Thyroid gland (tissue), 4 donors: ENCODE results near the gene GRIN2A. TPM values are rescaled to one million over a fixed set of nuclear protein-coding genes. Genes with fewer than 3 reads are reported as not detected.
"Not testable (repeated sequence)": the region's sequence is repeated elsewhere in the genome, so short reads cannot be mapped to it uniquely, and the experiment has no call there.

ENCODE experiments used
- DNase-seq, 2 donors: peaks; one replicate each; pipeline ENCODE4 v3.0.0-alpha.2; 2019
- H3K27ac ChIP-seq, 3 donors: fragments of 200-600 bp; sonication (generic); 1 replicate in 2 of 3; 2 replicates in 1 of 3; pipeline ENCODE4 v1.5.1; 2016 to 2019; ENCODE audit warnings: mild to moderate bottlenecking in 1 of 3, moderate library complexity in 1 of 3
- H3K27me3 ChIP-seq: fragments of 200-600 bp; sonication (generic); one replicate; pipeline ENCODE4 v1.5.1; 2019
- H3K36me3 ChIP-seq, 2 donors: fragments of 200-600 bp; sonication (generic); one replicate each; pipeline ENCODE4 v1.5.1; 2016 to 2019
- H3K4me1 ChIP-seq, 2 donors: fragments of 200-600 bp; sonication (generic); one replicate each; pipeline ENCODE4 v1.5.1; 2017 to 2019
- H3K4me3 ChIP-seq, 3 donors: fragments of 200-600 bp; sonication (generic); replicated peaks in 1 of 3; 1 replicate in 2 of 3; 2 replicates in 1 of 3; pipeline ENCODE4 v1.5.1; 2016; ENCODE audit warnings: mild to moderate bottlenecking in 1 of 3
- H3K9me3 ChIP-seq: fragments of 200-600 bp; sonication (generic); one replicate; pipeline ENCODE4 v1.5.1; 2017
- POLR2A ChIP-seq, 2 donors: fragments of 450-650 bp; IDR thresholded peaks; one replicate each; pipeline ENCODE4 v1.6.1; 2017; ENCODE audit warnings: antibody characterized with exemption in 2 of 2, mild to moderate bottlenecking in 2 of 2, moderate library complexity in 1 of 2
- WGBS, 2 donors: methylation state at CpG; one replicate each; pipeline ENCODE4 v1.1.5; 2017; 5-methylcytosine and 5-hydroxymethylcytosine counted together
- intact Hi-C: fragments of 100-400 bp; cut with DNase I; formaldehyde crosslinking; loops from one replicate; pipeline ENCODE4 v1.15.1; 2023
- total RNA-seq, 4 donors: library from RNA; depleted of rRNA; stranded (reverse); fragments of >200 nt; gene quantifications; one replicate each; pipeline ENCODE4 v1.2.3, GENCODE V29; 2016
- TF ChIP-seq, protein P1 (sequence below), 6 experiments: fragments of 200-600 bp in 3 of 6; fragments of 450-650 bp in 3 of 6; sonication (generic) in 3 of 6; IDR thresholded peaks; one replicate each; pipeline ENCODE4 v1.5.1; 2016 to 2019; ENCODE audit warnings: antibody characterized with exemption in 6 of 6, mild to moderate bottlenecking in 2 of 6, inconsistent platforms in 1 of 6, moderate library complexity in 1 of 6

Gene GRIN2A
- total RNA-seq, 4 donors from 2014 or later = 0.11 to 1.3 (median 0.53) TPM

- TF ChIP-seq, protein P1, sequence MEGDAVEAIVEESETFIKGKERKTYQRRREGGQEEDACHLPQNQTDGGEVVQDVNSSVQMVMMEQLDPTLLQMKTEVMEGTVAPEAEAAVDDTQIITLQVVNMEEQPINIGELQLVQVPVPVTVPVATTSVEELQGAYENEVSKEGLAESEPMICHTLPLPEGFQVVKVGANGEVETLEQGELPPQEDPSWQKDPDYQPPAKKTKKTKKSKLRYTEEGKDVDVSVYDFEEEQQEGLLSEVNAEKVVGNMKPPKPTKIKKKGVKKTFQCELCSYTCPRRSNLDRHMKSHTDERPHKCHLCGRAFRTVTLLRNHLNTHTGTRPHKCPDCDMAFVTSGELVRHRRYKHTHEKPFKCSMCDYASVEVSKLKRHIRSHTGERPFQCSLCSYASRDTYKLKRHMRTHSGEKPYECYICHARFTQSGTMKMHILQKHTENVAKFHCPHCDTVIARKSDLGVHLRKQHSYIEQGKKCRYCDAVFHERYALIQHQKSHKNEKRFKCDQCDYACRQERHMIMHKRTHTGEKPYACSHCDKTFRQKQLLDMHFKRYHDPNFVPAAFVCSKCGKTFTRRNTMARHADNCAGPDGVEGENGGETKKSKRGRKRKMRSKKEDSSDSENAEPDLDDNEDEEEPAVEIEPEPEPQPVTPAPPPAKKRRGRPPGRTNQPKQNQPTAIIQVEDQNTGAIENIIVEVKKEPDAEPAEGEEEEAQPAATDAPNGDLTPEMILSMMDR (IDR thresholded peaks at IDR 0.05) = no peak
- no peak for TF ChIP-seq POLR2A (IDR thresholded peaks at IDR 0.05)
- intact Hi-C loops = no loop called here
- H3K27ac ChIP-seq = peak overlapping the region in 1 of 3 donors; percentile 51
- no peaks in the 10 kb centered on the region for H3K9me3 ChIP-seq
- 9 to 11% methylated on average over 9 of the region's 9 CpGs for WGBS, 2 donors
- peak; percentile 55 to 56 for DNase-seq
- no peak overlapping the region for H3K4me3 ChIP-seq
- no peaks in the 10 kb centered on the region for H3K36me3 ChIP-seq
- H3K4me1 ChIP-seq = peaks cover 5 to 11% of the 10 kb centered on the region in 2 donors
- H3K27me3 ChIP-seq = no peaks in the 10 kb centered on the region
Measured at GRCh38 chr16:9885467-9885866, 296.8 kb downstream of the GRIN2A start.

DNA sequence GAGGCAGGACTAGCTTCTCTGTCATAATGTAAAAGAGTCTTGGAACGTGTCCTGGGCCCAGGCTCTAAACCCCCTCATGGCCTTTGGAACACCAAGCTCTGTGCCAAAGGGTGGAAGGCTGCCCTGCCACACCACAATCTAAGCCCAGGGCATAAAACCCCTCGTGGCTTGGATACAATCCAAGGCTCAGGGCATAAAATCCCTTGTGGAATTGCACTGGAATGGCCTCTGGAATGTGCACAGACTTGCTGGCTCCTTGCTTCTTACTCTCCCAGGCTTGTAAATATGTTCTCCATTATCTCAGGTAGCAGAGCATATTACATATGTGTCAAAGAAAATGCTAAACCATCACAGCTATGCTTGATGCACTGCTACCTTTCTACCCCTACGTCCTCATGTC lies 306.2 kb downstream of the GRIN2A start:
- WGBS, 2 donors = 36 to 56% methylated on average over 3 of the region's 3 CpGs
- H3K36me3 ChIP-seq, H3K27ac ChIP-seq, H3K9me3 ChIP-seq, H3K27me3 ChIP-seq, H3K4me1 ChIP-seq, intact Hi-C loops, H3K4me3 ChIP-seq, DNase-seq: not testable (repeated sequence)

DNA sequence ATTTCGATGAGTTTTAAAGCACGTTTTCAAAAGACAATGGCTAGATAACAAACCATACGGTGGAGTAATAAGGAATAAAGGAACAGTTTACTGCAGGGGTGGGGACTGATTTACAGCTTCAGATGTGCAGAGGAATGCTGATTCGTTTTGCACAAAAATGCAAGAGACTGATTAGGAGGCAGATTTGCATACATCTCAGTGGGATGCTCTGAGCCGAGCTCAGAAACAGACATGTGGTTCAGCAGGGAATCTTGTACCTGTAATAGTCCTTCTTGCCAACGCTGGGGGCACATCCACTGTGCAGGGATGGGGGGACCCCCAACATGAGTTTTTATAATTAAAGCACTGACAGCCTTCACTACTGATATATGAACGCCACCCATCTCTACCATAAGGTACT lies 308.0 kb downstream of the GRIN2A start:
- Histone ChIP-seq H3K36me3 (no peaks in the 10 kb centered on the region), H3K27ac (no peak overlapping the region), H3K4me1 (no peaks in the 10 kb centered on the region), H3K9me3 (no peaks in the 10 kb centered on the region), H3K4me3 (no peak overlapping the region), H3K27me3 (no peaks in the 10 kb centered on the region)
- intact Hi-C loops = no loop called here
- no peak for DNase-seq
- WGBS, 2 donors = 68 to 73% methylated on average over 7 of the region's 7 CpGs
- TF ChIP-seq, protein P1 (IDR thresholded peaks at IDR 0.05) = no peak
- no peak for TF ChIP-seq POLR2A (IDR thresholded peaks at IDR 0.05)

DNA sequence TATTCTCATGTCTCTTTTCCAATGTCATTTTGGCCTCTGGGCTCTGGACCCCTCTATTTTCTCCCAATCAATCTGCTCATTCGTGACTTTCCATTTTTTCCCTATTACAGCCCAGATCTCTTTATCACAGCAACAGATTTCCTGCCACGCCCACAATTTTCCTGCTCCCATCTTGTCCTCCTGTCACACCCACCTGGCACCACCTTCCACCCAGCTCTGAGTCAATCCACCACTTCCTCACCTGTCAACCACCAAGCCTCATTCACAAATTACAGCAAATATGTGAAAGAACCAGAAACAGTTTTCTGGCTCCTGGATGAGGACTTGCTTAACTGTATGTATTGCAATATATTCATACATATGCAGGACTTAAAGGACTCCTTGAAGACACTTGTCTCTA lies 311.3 kb downstream of the GRIN2A start:
- intact Hi-C loops = no loop called here
- Histone ChIP-seq H3K4me1 (no peaks in the 10 kb centered on the region), H3K27me3 (no peaks in the 10 kb centered on the region), H3K9me3 (no peaks in the 10 kb centered on the region), H3K27ac (no peak overlapping the region), H3K4me3 (no peak overlapping the region), H3K36me3 (no peaks in the 10 kb centered on the region)
- DNase-seq = no peak
- WGBS, 2 donors = 78 to 81% methylated on average over 2 of the region's 2 CpGs
- TF ChIP-seq, protein P1 (IDR thresholded peaks at IDR 0.05) = no peak
- TF ChIP-seq POLR2A (IDR thresholded peaks at IDR 0.05) = no peak

- Histone ChIP-seq H3K27ac (no peak overlapping the region), H3K4me1 (no peaks in the 10 kb centered on the region), H3K36me3 (no peaks in the 10 kb centered on the region), H3K9me3 (no peaks in the 10 kb centered on the region), H3K4me3 (no peak overlapping the region), H3K27me3 (no peaks in the 10 kb centered on the region)
- 71 to 73% methylated on average over 3 of the region's 3 CpGs for WGBS, 2 donors
- intact Hi-C loops = no loop called here
- DNase-seq = no peak
- TF ChIP-seq, protein P1 (IDR thresholded peaks at IDR 0.05) = no peak
- no peak for TF ChIP-seq POLR2A (IDR thresholded peaks at IDR 0.05)
Measured at GRCh38 chr16:9869776-9870175, 312.5 kb downstream of the GRIN2A start.

DNA sequence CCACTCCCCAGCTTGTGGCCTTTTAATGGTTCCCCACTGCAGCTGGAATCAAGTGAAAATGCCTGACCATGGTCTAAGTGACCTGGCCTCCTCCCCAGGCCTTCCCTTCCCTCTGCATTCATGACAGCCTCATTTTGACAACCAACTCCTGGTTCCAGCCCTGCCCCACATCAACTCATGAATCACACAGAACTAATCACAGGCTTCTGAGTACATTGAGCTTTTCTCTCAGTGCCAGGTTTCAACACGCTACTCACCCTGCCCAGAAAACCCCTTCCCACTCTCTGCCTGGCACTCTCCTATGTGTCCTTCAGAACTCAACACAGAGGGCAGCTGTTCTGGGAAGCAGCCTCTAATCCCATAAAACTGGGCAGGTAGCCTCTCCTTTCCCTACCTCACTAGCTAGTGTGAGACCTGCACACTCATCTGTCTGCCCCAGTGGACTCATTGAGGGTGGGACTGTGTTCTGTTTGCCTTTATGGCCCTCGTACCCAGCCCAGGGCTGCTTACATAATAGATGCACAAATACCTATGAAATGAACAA lies 313.6 kb downstream of the GRIN2A start:
- H3K27ac ChIP-seq = no peak overlapping the region
- WGBS, 2 donors = 88 to 93% methylated on average over 2 of the region's 2 CpGs
- no peaks in the 10 kb centered on the region for H3K4me1 ChIP-seq
- no peaks in the 10 kb centered on the region for H3K9me3 ChIP-seq
- TF ChIP-seq POLR2A (IDR thresholded peaks at IDR 0.05) = no peak
- TF ChIP-seq, protein P1 (IDR thresholded peaks at IDR 0.05) = no peak
- no peak for DNase-seq
- no peaks in the 10 kb centered on the region for H3K27me3 ChIP-seq
- intact Hi-C loops = no loop called here
- no peak overlapping the region for H3K4me3 ChIP-seq
- no peaks in the 10 kb centered on the region for H3K36me3 ChIP-seq
